ENCODE measurements around the gene SPPL2C.

- TF ChIP-seq, protein P1, sequence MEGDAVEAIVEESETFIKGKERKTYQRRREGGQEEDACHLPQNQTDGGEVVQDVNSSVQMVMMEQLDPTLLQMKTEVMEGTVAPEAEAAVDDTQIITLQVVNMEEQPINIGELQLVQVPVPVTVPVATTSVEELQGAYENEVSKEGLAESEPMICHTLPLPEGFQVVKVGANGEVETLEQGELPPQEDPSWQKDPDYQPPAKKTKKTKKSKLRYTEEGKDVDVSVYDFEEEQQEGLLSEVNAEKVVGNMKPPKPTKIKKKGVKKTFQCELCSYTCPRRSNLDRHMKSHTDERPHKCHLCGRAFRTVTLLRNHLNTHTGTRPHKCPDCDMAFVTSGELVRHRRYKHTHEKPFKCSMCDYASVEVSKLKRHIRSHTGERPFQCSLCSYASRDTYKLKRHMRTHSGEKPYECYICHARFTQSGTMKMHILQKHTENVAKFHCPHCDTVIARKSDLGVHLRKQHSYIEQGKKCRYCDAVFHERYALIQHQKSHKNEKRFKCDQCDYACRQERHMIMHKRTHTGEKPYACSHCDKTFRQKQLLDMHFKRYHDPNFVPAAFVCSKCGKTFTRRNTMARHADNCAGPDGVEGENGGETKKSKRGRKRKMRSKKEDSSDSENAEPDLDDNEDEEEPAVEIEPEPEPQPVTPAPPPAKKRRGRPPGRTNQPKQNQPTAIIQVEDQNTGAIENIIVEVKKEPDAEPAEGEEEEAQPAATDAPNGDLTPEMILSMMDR (IDR thresholded peaks at IDR 0.05): no peak
- TF ChIP-seq POLR2AphosphoS5 (IDR thresholded peaks at IDR 0.05): no peak
- TF ChIP-seq EP300 (IDR thresholded peaks at IDR 0.05): no peak
- no peak for TF ChIP-seq POLR2A (IDR thresholded peaks at IDR 0.05)
These were observed 5.3 kb downstream of the SPPL2C start for GRCh38 chr17:45850011-45850410.

Measured in gastroesophageal sphincter (tissue), 3 donors.